ENCODE data around the gene DDX17.

- TF ChIP-seq POLR2A (IDR thresholded peaks at IDR 0.05) (no peak), CTCF (IDR thresholded peaks at IDR 0.05) (no peak)
Measured at GRCh38 chr22:38453996-38454352, 52.1 kb downstream of the DDX17 start.

Data from lower leg skin (tissue), 3 donors.